ENCODE data around the gene FAM124A.
"Not testable (repeated sequence)": the region's sequence is repeated elsewhere in the genome, so short reads cannot be mapped to it uniquely, and the experiment has no call there.

The FAM124A gene

GRCh38 chr13:51271528-51272085 lies 49.4 kb downstream of the FAM124A start:
- DNase-seq = no peak

DNA sequence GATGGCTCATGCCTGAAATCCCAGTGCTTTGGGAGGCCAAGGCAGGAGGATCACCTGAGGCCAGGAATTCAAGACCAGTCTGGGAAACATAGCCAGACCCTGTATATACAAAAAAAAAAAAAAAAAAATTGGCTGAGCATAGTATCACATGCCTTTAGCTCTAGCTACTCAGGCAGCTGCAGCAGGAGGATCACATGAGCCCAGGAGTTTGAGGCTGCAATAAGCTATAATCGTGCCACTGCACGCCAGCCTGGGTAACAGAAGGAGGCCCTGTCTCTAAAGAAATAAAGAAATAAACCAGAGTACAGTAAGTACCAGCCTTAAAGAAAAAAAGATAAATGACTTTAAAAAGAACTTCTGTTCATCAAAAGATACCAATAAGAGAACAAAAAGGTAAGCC lies 52.9 kb downstream of the FAM124A start:
- no peak for DNase-seq

GRCh38 chr13:51276636-51277035 lies 54.4 kb downstream of the FAM124A start:
- no peak for DNase-seq

DNA sequence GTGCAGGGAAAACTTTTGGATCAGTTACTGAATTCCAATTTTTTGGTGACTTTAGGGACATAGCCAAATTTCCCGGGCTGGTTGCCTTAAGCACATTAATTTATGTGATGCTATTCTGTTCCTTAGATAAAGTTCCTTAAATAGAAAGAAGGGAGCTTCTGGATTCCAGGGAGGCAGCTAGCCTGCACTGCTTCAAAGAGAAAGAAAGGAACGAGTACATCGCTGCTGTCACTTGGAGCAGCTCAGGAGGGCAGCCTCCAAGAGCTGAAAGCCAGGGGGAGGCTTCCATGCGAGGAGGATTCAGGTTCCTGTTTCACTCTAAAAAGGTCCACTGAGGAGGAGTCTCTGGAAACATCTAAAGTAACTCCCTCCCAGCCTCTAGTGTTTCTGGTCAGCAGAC lies 55.7 kb downstream of the FAM124A start:
- no peak for DNase-seq

DNA sequence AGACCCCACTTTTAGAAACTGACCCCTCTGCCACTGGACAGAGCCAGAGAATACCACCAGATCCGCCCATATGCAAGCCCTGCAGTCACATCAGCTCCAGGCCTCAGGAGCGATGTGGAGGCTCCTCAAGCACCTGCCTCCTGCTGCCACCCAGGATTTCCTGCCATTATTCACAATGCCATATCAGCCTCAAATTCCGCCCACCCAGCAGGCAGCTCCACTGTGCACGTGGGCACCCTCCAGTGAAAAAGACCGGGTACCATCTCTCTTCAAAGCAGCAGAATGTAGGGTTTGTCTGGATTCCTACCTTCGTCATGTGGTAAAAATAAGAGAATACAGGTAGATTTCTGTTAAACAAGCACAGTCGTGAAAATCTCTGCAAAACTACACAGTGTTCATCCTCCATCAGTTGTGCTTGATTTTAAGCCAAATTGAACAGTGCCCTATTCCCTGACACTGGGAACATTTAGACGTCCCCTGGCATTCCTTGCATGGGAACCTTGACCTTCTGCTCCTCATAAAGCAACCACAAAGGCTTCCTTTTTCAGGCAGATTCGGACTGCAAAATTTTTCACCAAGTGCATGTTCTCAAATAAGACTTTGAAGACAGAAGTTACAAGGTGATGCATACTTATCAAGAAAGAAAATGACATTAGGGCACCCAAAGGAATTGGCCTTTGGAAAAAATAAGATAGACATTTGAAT lies 56.4 kb downstream of the FAM124A start:
- DNase-seq = no peak

GRCh38 chr13:51280379-51280940 lies 58.3 kb downstream of the FAM124A start:
- DNase-seq = no peak

GRCh38 chr13:51282322-51282721 lies 60.1 kb downstream of the FAM124A start:
- DNase-seq = no peak

DNA sequence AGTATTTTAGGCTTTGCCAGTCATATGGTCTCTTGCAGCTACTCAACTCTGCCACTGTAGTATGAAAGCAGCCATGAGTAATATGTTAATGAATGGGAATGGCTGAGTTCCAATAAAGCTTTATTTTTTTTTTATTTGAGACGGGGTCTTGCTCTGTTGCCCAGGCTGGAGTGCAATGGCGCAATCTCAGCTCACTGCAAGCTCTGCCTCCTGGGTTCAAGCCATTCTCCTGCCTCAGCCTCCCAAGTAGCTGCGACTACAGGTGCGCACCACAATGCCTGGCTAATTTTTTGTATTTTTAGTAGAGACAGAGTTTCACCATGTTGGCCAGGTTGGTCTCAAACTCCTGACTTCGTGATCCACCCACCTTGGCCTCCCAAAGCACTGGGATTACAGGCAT lies 60.7 kb downstream of the FAM124A start:
- not testable (repeated sequence) for DNase-seq

DNA sequence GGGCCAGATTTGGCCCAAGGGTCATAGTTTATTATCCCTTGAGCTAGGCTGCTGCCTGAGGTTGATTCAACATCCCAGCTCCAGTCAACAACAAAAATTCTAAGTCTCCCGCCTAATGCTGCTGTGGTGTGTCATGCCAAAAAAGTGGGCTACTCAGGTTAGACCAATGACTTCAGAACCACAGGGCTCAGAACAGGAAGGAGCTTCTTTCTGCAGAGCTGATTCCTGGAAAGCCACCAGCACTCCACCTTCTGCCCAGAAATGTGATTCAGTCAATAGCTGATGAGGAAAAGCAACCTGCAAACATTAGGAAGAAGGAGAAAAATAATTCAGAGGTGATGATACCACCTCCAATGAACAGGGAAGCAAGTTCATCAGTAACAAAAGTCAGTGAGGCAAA lies 61.2 kb downstream of the FAM124A start:
- no peak for DNase-seq

GRCh38 chr13:51284339-51284738 lies 62.1 kb downstream of the FAM124A start:
- DNase-seq = no peak

GRCh38 chr13:51286135-51287002 lies 64.2 kb downstream of the FAM124A start:
- peak; percentile 85 for DNase-seq

DNA sequence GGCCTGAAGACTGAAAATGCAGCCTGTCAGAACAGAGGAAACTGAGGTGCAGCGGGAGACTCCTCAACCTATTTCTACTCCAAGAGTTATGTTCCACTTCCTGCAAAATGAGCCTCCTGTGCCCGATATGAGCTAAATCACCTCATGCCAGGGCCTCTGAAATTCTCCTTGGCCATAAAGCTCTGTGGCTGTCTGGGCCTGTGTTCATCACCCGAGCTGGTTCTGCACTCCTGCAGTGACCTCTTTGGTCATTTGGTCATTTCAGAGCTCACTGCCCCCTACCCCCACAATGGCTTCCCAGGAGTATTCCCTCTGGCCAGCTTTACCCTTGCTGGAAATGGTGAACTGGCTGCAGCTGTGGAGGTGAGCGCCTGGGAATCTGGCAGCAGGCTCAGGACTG lies 65.6 kb downstream of the FAM124A start:
- DNase-seq = no peak

- DNase-seq = not testable (repeated sequence)
Observed at GRCh38 chr13:51288254-51288653, 66.1 kb downstream of the FAM124A start.

DNA sequence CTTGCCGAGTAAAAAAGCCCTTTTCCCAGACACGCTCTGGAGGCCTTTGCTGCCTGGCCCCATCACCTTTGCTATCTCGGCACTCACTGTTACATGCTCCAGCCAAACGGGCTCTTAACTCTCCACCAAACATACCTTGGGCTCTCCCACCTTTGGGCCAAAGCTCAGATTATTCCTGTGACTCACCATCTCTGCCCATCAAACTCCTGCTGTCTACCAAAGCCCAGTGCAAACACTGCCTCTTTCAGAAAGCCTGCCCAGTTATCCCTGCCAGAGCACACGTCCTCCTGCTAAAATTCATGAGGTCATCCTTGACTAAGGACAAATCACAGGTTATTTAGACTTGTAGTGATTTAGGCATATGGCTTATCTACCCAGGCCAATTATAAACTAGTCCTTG lies 69.1 kb downstream of the FAM124A start:
- no peak for DNase-seq

DNA sequence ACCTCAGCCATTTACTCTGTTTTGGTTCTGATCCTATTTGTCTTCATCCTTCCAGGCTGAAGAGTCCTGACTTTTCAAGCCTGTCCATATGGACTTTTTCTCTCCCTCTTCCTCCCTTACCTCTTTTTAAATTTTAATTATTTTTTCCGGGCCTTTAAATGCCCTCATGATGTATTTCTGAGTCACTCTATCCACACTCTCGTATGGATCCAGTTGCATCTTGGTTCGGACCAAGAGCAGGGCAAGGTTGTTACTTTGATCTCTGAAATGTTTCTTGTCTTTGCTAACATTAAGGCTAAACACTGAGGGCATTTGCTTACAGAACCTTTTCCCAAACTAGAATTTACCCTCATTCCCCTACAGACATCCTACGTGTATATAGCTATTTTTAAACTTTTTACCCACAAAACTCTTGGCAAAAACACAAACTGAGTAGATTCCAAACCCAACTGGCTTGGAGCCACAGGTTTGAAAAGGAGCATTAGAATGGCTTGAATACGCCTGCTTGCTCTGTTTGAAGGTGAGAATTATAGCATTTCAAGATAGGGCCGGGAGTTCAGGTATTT lies 69.9 kb downstream of the FAM124A start:
- DNase-seq = no peak

DNA sequence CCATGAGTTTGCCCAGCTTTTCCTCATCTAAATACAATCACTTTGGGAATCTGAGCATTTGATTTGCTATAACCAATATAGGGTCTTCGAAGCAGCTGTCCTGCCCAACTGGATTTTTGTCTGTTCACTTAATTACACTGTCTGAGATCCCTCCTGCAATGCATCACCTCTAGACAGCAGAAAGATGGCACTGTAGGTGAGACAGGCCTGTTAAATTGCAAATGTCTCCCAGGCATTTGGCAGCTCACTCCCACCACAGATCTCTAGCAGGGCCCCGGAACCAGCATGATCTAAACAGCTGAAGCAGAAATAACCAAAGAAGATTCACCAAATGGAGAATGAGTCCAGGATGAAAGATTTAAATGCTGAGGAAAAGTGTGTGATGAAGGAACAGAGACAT lies 75.4 kb downstream of the FAM124A start:
- DNase-seq = no peak

- DNase-seq = no peak
Observed at GRCh38 chr13:51298812-51299211, 76.6 kb downstream of the FAM124A start.

- no peak for DNase-seq
Observed at GRCh38 chr13:51303063-51303552, 80.9 kb downstream of the FAM124A start.

DNA sequence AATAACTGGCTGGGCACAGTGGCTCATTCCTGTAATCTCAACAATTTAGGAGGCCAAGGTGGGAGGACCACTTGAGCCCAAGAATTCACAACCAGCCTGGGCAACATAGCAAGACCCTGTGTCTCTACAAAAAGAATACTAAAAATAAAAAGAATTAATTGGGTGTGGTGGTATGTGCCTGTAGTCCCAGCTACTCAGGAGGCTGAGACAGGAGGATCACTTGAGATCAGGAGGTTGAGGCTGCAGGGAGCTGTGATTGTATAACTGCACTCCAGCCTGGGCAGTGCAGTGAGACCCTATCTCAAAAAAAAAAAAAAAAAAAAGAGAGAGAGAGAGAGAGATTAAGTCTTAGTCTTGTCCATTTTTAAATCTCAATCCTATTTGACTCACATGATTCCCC lies 81.7 kb downstream of the FAM124A start:
- DNase-seq = no peak

DNA sequence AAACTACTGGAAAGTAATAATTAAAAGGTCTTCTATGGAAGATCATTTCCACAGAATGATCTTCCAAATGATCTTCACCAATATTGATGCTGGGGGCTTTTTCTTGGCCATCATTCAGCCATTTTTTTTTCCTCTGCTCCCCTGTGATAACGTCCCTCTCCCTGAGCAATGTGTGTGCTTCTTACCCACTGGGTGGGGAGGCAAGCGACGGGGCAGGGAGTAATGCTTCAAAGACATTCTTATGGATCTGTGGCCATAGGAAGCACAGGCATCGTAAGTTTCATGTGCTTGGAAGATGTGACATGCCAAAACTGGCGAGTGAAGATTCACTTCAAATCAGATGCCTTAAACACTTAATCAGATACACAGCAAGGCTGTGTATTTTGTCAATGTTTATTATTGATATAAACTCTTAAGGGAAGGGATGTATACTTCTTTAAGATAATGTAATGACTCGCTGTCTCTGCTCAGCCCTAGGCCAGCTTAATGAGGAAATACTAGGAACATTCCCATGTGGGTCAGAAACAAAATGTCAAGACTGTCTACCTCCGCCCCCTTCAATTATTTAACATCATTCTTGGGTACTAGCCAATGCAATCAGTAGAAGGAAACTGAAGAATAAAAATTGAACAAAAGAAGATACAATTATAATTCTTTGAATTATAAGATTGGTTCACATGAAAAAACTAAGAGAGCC lies 83.2 kb downstream of the FAM124A start:
- DNase-seq = no peak

DNA sequence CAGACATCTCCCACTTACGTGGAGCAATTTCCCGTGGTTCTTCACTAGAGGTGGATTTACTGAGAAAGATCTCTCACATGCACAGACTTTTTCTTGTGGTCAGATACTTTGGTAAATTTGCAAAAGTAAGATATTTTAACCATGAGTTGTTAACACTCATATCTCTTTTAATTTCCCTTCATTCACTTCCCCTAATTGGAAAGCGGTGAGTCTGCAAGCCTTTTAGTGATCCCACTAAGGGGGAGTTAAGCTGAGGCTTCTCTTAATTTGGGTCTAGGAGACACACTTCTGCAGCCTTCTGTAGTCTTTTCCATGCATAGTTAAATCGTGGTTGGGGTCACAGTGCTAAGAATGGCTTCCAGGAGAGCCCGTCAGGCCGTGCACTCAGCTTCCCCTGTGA lies 86.6 kb downstream of the FAM124A start:
- DNase-seq = peak; percentile 44

- DNase-seq = no peak
Observed at GRCh38 chr13:51311231-51311630, 89.0 kb downstream of the FAM124A start.

Data from hematopoietic multipotent progenitor cell treated with erythropoietin and hydrocortisone succinate and interleukin-3 and kit ligand, for 4 days (in vitro differentiated cells).